ENCODE measurements around the gene EYA2. TPM values are rescaled to one million over a fixed set of nuclear protein-coding genes. Genes with fewer than 3 reads are reported as not detected.

EYA2 gene
- total RNA-seq, 1 donor from 2014 or later = not detected

GRCh38 chr20:47152068-47152467, 257.4 kb downstream of the EYA2 start:
- H3K27me3 ChIP-seq (ENCODE audit: control insufficient read depth, insufficient read depth, low read length) = peaks cover 2% of the 10 kb centered on the region
- H3K4me3 ChIP-seq (ENCODE audit: low read depth, low read length) = no peak overlapping the region
- no peak for TF ChIP-seq CTCF (IDR thresholded peaks at IDR 0.05; ENCODE audit: insufficient read depth, low read length, poor library complexity, severe bottlenecking)
- DNase-seq (ENCODE audit: low read depth) = no peak
- no peaks in the 10 kb centered on the region for H3K36me3 ChIP-seq (ENCODE audit: control insufficient read depth, insufficient read depth, low read length)

GRCh38 chr20:47154089-47154488, 259.4 kb downstream of the EYA2 start:
- Histone ChIP-seq H3K27me3 (ENCODE audit: control insufficient read depth, insufficient read depth, low read length) (peaks cover 2% of the 10 kb centered on the region), H3K36me3 (ENCODE audit: control insufficient read depth, insufficient read depth, low read length) (no peaks in the 10 kb centered on the region), H3K4me3 (ENCODE audit: low read depth, low read length) (no peak overlapping the region)
- no peak for DNase-seq (ENCODE audit: low read depth)
- TF ChIP-seq CTCF (IDR thresholded peaks at IDR 0.05; ENCODE audit: insufficient read depth, low read length, poor library complexity, severe bottlenecking) = no peak

GRCh38 chr20:47156301-47157137, 261.9 kb downstream of the EYA2 start:
- peaks cover 2% of the 10 kb centered on the region for H3K27me3 ChIP-seq (ENCODE audit: control insufficient read depth, insufficient read depth, low read length)
- TF ChIP-seq CTCF (IDR thresholded peaks at IDR 0.05; ENCODE audit: insufficient read depth, low read length, poor library complexity, severe bottlenecking) = no peak
- no peaks in the 10 kb centered on the region for H3K36me3 ChIP-seq (ENCODE audit: control insufficient read depth, insufficient read depth, low read length)
- no peak for DNase-seq (ENCODE audit: low read depth)
- H3K4me3 ChIP-seq (ENCODE audit: low read depth, low read length) = no peak overlapping the region

- H3K27me3 ChIP-seq (ENCODE audit: control insufficient read depth, insufficient read depth, low read length) = peaks cover 2% of the 10 kb centered on the region
- no peak for DNase-seq (ENCODE audit: low read depth)
- no peak for TF ChIP-seq CTCF (IDR thresholded peaks at IDR 0.05; ENCODE audit: insufficient read depth, low read length, poor library complexity, severe bottlenecking)
- no peak overlapping the region for H3K4me3 ChIP-seq (ENCODE audit: low read depth, low read length)
- H3K36me3 ChIP-seq (ENCODE audit: control insufficient read depth, insufficient read depth, low read length) = no peaks in the 10 kb centered on the region
Measured at GRCh38 chr20:47159166-47159565, 264.5 kb downstream of the EYA2 start.

DNA sequence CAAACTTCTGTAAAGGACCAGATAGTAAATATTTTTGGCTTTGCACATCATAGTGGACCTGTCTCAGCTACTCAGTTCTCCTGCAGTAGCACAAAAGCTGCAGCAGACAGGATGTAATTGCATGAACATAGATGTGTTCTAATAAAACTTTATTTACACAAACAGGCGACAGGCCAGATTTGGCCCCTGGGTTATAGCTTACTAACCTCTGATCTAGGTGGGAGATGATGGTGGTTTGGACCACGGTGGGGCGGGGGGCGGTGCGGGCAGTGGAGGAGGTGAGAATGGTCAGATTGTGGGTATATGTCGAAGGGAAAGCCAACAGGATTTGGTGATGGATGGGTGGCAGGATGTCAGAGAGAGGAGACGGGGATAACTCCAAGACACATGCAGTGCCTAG, 265.6 kb downstream of the EYA2 start:
- Histone ChIP-seq H3K27me3 (ENCODE audit: control insufficient read depth, insufficient read depth, low read length) (peaks cover 2% of the 10 kb centered on the region), H3K4me3 (ENCODE audit: low read depth, low read length) (no peak overlapping the region), H3K36me3 (ENCODE audit: control insufficient read depth, insufficient read depth, low read length) (no peaks in the 10 kb centered on the region)
- TF ChIP-seq CTCF (IDR thresholded peaks at IDR 0.05; ENCODE audit: insufficient read depth, low read length, poor library complexity, severe bottlenecking) = no peak
- DNase-seq (ENCODE audit: low read depth) = no peak

- Histone ChIP-seq H3K36me3 (ENCODE audit: control insufficient read depth, insufficient read depth, low read length) (no peaks in the 10 kb centered on the region), H3K4me3 (ENCODE audit: low read depth, low read length) (no peak overlapping the region), H3K27me3 (ENCODE audit: control insufficient read depth, insufficient read depth, low read length) (peaks cover 2% of the 10 kb centered on the region)
- no peak for DNase-seq (ENCODE audit: low read depth)
- no peak for TF ChIP-seq CTCF (IDR thresholded peaks at IDR 0.05; ENCODE audit: insufficient read depth, low read length, poor library complexity, severe bottlenecking)
Measured at GRCh38 chr20:47160992-47161391, 266.3 kb downstream of the EYA2 start.

Measured in kidney epithelial cell (primary cell).